ENCODE measurements around the gene RASIP1.
"Not testable (repeated sequence)": the region's sequence is repeated elsewhere in the genome, so short reads cannot be mapped to it uniquely, and the experiment has no call there.

The RASIP1 gene, protein sequence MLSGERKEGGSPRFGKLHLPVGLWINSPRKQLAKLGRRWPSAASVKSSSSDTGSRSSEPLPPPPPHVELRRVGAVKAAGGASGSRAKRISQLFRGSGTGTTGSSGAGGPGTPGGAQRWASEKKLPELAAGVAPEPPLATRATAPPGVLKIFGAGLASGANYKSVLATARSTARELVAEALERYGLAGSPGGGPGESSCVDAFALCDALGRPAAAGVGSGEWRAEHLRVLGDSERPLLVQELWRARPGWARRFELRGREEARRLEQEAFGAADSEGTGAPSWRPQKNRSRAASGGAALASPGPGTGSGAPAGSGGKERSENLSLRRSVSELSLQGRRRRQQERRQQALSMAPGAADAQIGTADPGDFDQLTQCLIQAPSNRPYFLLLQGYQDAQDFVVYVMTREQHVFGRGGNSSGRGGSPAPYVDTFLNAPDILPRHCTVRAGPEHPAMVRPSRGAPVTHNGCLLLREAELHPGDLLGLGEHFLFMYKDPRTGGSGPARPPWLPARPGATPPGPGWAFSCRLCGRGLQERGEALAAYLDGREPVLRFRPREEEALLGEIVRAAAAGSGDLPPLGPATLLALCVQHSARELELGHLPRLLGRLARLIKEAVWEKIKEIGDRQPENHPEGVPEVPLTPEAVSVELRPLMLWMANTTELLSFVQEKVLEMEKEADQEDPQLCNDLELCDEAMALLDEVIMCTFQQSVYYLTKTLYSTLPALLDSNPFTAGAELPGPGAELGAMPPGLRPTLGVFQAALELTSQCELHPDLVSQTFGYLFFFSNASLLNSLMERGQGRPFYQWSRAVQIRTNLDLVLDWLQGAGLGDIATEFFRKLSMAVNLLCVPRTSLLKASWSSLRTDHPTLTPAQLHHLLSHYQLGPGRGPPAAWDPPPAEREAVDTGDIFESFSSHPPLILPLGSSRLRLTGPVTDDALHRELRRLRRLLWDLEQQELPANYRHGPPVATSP
- 0.54 to 1.6 reads per million in 2 donors for total RNA-seq

DNA sequence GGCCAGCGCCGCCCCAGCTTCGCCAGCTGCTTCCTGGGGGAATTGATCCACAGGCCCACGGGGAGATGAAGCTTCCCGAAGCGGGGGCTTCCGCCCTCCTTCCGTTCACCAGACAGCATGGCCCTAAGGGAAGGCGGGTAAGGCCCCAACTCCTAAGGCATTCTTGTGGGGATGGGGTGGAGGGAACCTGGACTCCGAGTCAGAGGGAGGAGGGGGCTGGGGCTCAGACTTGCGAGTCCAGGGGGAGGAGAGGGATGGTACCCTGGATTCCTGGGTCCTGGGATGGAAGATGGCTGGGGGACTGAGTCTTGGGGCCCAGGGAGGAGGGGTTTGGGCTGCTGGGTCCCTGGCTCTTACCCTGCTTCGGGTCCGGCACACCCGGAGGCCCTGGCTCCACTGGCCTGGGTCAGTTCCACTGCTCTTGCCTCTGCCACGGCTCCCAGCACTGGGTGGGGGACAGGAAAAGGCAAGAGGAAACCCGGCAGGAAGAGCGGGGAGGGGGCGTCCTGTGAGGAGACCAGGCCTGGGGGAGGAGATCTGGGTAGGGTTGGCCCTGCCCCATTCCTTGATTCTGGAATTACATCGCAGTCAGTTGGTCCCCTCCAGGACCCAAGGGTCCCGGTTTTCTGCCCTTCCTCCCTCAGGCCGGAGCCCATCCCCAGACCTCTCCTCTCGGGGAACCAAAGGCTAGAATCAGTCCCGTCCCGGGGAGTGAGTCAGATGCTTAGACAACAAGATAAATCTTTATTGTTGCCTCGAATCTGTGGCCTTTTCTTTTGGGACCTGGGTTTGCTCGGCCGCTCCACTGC lies at the start of gene RASIP1:
Gene RASIP1 (minus strand): TSS at position 447 of the 809 bp plus-strand sequence. CDS start 328 bp downstream, at position 119.
- no peak for DNase-seq

DNA sequence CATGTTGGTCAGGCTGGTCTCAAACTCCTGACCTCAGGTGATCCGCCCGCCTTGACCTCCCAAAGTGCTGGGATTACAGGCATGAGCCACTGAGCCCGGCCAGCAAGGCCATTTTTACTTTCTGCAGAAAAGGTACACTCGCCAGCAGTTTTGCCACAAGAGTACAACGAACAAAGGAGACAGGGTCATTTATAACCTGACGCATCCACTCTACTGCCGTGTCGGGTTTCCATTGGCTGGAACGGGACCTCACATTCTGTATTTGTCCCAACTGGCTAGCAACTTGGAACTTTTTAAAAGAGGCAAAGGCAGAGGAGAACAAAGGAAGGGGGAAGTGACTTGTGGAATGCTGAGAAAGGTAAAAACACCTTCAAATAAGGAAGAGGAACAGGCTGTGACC lies 46.9 kb upstream of the RASIP1 start:
- not testable (repeated sequence) for DNase-seq

DNA sequence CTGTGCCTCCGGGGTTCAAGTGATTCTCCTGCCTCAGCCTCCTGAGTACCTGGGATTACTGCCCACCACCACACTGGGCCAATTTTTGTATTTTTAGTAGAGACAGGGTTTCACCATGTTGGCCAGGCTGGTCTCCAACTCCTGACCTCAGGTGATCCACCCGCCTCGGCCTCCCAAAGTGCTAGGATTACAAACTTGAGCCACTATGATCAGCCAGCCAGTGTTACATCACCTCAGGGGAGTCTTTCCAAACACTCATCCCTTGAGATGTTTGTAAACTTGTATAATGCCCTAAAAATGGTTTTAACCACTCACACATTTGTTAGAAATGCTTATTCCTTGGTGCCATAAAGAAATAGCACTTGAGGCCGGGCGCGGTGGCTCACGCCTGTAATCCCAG lies 46.0 kb upstream of the RASIP1 start:
- not testable (repeated sequence) for DNase-seq

DNA sequence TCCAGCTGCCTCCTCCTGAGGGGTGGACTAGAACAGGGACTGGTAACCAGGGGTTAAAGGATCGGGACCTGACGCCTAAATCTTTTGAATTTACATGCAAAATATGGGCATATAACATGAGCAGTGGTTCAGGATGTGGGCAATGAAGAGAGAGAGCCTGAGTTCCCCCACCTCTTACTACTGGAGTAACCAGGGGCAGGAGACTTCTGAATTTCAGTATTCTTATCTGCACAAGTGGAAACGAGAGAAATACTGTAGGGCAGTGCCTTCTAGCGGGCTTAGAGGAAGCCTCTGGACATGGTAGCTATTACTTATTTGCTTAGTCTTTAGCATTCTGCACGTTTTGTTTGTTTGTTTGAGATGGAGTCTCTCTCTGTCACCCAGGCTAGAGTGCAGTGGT lies 44.1 kb upstream of the RASIP1 start:
- no peak for DNase-seq

DNA sequence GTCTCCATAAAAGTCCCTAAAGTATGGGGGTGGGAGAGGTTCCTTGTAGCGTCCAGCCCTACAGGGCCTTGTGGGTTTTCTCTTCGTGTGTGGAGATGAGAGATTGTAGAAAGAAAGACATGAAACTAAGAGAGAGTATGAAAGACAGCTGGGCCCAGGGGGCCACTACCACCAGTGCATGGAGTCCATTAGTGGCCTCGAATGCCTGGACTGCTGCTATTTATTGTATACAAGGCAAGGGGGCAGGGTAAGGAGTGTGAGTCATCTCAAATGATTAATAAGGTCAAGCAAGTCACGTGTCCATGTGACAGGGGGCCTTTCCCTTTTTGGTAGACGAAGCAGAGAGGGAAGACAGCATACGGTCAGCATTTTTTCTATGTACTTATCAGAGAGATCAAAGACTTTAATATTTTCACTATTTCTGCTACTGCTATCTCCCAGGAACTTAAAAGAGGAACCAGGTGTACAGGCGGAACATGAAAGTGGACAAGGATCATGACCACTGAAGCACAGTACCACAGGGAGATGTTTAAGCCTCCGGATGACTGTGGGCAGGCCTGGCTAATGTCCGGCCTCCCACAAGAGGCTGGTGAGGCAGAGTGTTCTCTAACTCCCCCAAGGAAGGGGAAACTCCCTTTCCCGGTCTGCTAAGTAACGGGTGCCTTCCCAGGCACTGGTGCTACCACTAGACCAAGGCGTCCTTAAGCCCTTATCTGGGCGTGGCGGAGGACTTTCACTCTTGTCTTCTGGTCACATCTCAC lies 40.4 kb upstream of the RASIP1 start:
- DNase-seq, result no peak

DNA sequence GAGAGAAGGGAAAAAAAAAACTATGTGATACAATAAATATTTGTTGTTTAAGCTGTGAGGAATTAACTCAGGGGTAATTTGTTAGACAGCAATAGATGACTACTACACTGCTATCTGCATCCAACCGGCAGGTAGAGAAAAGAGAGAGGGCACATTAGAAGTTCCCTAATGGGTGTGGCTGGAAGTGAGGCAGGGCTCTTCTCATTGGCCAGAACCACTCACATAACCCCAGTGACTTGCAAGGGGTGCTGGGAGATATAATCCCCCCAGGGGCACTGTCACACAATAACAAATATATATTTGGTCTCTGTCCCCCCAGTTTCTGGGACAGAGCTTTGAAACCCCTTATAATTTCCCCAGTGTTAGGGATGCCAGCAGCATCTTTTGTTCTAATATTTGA lies 39.2 kb upstream of the RASIP1 start:
- no peak for DNase-seq

DNA sequence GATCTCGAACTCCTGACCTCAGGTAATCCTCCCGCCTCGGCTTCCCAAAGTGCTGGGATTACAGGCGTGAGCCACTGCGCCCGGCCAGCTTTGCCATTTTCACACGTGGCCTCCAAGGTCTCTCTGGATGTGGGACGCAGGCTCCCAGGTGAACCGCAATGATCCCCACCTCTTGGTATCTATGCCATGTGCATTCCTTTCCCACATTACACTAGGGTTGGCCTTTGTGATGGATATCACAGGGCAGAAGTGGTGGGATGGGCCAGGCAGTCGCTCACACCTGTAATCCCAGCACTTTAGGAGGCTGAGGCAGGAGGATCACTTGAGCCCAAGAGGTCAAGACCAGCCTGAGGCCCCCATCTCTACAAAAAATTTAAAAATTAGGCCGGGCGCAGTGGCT lies 37.3 kb upstream of the RASIP1 start:
- no peak for DNase-seq

DNA sequence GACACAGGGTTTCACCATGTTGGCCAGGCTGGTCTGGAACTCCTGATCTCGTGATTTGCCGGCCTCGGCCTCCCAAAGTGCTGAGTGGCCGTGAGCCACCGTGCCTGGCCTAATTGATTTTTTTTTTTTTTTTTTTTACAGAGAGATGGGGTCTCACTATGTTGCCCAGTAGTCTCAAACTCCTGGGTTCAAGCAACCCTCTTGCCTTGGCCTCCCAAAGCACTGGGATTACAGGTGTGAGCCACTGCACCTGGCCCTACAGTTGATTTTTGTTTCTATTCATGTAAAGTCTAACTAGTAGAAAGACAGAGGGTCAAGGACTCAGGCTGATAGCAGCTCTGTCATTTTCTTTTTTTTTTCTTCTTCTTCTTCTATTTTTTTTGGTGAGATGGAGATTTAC lies 36.7 kb upstream of the RASIP1 start:
- DNase-seq, result no peak

DNA sequence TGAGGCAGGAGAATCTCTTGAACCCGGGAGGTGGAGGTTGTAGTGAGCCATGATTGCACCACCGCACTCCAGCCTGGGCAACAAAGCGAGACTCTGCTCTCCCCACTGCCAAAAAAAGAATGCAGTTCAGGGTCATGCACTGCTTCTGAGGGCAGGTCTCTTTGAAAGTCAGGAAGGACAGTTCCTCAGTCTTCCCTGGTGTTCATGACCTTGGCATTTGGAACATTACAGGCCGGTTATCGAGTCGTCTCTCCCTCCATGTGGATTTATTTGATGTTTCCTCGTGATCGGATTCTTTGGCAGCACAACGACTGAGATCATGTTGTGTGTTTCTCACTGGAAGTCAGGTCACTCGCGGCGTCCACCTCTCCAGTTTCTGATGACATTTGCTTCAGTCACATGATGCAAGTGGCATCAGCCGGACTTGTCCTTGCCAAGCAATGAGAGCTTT lies 32.1 kb upstream of the RASIP1 start:
- DNase-seq, result no peak

DNA sequence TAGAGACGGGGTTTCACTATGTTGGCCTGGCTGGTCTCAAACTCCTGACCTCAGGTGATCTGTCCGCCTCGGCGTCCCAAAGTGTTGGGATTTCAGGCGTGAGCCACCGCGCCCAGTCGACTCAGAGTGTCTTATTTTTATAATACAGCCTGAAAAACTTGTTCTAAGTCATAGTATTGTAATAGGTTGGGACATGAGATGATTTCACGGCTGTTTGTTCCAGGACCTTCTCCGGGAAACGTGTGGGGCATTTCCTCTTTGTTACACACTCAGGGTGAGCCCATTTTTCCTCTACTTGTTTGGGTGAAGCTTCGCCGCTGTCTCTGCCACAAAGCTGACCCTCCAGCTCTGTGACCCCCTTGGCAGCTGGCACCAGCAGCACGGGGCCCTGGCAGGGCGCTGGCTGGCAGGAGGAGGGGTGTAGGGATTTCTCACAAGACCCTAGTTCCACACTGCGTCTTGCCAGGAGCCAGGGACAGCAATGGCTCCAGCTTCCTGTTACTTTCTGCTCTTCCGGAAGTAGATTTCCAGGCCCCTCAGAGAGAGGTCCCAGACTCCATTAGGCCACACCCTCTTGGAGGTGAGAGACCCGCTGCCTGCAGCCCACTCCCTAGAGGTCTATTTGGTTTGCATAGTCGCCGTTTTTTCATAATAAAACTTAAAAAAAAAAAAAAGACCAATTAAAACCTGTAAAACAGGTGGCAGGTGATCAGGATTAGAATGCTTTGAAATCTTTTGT lies 30.5 kb upstream of the RASIP1 start:
- DNase-seq, result no peak

DNA sequence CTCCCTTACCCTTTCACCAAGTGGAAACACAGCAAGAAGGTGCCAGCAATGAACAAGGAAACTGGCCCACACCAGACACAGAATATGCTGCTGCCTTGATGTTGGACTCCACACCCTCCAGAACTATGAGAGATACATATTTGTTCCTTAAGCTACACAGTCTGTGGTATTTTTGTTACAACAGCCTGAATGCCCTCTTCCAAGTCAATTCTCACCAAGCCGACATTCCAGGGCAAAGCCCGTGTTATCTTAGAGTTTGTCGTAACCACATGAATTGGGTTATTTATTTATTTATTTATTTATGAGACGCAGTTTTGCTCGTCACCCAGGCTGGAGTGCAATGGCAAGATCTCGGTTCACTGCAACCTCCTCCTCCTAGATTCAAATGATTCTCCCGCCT lies 29.9 kb upstream of the RASIP1 start:
- no peak for DNase-seq

DNA sequence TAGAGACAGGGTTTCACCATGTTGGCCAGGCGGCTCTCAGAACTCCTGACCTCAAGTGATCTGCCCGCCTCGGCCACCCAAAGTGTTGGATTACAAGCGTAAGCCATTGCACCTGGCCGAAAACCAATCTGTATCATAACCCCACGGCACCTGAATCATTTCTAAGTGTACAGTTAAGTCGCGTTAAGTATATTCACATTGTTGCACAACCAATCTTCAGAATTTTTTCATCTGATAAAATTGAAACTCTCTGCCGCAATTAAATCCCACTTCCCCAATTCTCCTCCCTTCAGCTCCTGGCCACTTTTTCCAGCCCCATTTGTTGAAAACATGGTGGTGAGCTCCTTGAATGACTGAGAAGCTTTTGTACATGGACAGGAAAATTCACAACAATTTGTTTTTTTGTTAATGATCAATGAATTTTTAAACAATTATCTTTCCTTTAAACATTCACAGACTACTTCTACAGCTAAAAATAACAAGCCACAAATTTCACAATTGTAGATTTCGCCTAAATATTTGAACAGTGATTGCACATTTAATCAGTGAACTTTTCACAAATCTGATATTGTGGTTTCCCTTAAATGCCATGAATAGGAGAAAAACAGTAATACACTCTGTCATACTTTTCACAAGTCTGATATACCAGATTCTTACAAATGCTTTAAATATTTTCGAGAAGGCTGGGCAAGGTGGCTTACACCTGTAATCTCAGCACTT lies 28.7 kb upstream of the RASIP1 start:
- no peak for DNase-seq

DNA sequence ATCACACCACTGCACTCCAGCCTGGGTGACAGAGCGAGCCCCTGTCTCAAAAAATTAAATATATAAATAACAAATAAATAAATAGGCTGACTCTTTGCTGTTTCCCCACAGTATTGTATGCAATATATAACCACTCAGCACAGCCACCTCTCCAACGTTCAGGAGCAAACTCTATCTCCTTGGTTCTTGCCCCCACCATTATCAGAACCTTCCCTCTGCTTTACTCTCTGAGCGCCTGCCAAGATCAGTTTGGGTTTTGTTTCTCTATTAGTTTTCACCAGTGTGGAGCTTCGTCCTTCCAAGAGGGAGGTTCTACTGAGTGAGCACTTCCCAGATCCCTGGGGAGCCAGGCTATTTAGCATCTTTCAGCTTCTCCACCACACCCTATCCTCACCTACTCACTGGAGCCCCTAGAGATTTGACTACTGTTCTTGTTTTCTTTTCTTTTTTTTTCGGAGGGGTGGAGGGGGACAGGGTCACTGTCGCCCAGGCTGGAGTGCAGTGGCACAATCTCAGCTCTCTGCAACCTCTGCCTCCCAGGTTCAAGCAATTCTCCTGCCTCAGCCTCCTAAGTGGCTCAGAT lies 27.9 kb upstream of the RASIP1 start:
- DNase-seq, result not testable (repeated sequence)

DNA sequence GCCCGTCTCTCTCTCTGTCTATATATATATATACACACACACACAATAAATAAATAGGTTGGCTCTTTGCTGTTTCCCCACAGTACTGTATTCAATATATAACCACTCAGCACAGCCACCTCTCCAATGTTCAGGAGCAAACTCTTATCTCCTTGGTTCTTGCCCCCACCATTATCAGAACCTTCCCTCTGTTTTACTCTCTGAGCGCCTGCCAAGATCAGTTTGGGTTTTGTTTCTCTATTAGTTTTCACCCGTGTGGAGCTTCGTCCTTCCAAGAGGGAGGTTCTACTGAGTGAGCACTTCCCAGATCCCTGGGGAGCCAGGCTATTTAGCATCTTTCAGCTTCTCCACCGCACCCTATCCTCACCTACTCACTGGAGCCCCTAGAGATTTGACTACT lies 25.4 kb upstream of the RASIP1 start:
- DNase-seq, result not testable (repeated sequence)

DNA sequence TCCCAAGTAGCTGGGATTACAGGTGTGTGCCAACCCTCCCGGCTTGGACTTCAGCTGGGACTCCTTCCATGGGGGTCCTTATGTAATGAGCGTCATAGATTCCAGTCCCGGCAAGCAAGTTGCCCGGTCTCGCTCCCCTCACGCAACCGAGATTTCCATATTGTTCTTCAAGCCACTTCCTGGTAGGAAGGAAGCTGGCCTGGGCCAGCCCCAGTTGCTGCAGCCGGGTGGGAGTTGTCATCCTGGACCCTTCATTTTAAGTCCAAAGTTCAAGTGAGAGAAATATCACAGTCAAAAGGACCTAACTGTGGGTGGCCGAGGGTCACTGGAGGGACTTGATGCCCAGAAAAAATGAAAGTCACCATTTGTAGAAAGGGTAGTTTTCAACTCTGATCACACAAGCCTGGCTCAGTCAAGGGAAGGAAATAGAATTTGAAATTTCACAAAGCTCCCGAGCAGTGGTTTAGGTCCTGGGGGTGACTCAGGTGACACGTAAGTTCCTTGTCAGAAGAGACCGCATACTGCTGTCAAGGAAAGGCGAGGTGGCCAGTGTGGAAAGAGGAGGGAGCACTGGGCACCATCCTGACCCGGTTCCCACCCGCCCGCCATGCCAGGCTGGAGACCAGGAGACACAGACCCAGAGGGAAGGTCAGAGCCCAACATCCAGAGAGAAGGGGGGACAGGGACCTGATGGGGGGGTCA lies 20.2 kb upstream of the RASIP1 start:
- no peak for DNase-seq

DNA sequence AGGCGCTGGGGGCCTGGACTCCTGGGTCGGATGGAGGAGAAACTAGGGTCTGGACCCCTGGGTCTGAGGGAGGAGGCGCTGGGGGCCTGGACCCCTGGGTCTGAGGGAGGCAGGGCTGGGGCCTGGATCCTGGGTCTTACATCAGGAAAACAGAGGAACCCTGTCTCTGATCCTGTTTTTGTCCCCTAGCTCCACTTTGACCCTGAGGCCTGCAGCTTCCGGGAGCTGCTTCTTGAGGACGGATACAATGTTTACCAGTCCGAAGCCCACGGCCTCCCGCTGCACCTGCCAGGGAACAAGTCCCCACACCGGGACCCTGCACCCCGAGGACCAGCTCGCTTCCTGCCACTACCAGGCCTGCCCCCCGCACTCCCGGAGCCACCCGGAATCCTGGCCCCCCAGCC lies 17.3 kb upstream of the RASIP1 start:
- no peak for DNase-seq

DNA sequence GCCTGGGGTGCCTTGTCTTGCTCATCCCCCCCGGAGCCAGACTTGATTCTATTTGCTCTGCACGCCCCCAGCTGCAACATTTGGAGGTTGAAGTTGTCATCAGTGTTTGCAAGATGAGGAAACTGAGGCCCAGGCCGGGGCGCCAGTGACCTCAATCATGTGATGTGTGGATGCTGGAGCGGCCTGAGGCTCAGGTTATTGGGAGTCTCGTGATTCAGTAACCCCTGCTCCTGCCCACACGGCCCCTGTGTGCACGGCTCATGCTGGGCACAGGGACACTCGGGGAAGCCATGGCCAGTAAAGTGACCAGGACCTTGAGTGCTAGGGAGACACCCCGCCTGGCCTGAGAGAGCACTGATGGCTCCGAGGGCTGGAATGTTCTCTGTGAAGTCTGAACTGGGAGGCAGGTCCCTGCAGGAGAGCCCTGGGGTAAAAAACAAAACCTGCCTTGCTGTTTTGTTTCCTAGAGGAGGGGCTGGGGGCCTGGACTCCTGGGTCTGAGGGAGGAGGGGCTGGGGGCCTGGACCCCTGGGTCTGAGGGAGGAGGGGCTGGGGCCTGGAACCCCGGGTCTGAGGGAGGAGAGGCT lies 16.8 kb upstream of the RASIP1 start:
- no peak for DNase-seq

DNA sequence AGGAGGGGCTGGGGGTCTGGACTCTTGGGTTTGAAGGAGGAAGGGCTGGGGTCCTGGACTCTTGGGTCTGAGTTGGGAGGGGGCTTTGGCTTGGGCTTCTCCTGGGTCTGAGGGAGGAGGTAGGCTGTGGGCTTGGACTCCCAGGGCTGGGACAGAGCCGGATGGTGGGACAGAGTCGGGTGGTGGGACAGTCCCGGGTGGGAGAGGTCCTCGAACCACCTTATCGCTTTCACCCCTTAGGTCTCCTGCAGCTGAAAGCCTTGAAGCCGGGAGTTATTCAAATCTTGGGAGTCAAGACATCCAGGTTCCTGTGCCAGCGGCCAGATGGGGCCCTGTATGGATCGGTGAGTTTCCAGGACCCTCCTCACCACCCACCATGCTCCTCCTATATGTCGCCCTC lies 16.3 kb upstream of the RASIP1 start:
- DNase-seq, result no peak

DNA sequence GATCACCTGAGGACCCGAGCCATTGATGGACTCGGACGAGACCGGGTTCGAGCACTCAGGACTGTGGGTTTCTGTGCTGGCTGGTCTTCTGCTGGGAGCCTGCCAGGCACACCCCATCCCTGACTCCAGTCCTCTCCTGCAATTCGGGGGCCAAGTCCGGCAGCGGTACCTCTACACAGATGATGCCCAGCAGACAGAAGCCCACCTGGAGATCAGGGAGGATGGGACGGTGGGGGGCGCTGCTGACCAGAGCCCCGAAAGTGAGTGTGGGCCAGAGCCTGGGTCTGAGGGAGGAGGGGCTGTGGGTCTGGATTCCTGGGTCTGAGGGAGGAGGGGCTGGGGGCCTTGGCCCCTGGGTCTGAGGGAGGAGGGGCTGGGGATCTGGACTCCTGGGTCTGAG lies 15.8 kb upstream of the RASIP1 start:
- DNase-seq, result no peak
